Measurements from ENCODE around the gene VSTM2L.

VSTM2L gene

DNA sequence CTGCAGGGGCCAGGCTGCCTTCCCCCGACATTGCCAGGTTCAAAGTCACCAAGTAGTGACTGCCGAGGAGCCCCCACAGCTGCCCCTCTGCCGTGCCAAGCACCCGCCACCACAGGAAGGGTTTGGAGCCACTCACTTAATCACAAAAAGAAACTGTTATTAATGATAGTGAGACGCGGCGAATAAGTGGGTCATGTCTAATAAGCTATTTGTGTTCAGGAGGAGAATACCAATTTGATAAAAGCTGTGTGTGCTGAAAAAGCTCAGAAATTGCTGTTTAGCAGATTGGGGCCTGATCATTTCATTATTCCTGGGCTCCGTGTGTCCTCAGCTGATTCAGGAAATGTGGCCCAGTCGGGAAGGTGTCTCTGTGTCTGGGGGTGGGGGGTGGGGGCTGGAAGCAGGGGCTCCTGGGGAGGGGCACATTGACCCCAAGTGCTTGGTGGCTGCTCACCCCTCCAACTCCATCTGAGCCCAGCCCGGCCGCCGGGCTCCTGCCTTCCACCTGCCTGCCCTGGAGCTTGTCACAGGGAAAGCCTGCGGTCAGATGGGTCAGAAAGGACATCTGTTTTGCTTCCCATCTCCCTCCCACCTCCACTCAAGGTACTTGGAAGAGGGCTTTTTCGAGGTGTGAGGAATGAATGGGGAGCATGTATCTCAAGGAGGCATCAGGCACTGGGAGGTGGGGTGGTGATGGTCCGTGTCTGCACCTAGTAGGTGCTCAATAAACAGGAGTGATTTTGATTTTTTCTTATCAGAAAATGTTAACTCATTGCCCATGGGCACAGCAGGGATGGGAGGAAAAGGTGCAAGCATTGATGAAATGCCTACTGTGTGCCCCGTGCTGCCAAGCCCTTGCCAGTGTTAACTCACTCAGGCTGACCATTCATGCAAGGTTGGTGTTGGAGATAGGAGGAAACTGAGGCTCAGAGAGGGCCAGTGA is 3.0 kb downstream of the VSTM2L start:
- in situ Hi-C loops (cut with HindIII; ENCODE audit: low pct_ligation_motif_present, low sequenced_read_pairs), result no loop called here
- TF ChIP-seq, protein P1, sequence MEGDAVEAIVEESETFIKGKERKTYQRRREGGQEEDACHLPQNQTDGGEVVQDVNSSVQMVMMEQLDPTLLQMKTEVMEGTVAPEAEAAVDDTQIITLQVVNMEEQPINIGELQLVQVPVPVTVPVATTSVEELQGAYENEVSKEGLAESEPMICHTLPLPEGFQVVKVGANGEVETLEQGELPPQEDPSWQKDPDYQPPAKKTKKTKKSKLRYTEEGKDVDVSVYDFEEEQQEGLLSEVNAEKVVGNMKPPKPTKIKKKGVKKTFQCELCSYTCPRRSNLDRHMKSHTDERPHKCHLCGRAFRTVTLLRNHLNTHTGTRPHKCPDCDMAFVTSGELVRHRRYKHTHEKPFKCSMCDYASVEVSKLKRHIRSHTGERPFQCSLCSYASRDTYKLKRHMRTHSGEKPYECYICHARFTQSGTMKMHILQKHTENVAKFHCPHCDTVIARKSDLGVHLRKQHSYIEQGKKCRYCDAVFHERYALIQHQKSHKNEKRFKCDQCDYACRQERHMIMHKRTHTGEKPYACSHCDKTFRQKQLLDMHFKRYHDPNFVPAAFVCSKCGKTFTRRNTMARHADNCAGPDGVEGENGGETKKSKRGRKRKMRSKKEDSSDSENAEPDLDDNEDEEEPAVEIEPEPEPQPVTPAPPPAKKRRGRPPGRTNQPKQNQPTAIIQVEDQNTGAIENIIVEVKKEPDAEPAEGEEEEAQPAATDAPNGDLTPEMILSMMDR (IDR thresholded peaks at IDR 0.05; ENCODE audit: low read depth, low read length, missing control alignments), result no peak
- Histone ChIP-seq H3K27ac (no peak overlapping the region), H3K27me3 (replicated peaks) (peaks cover 10% of the 10 kb centered on the region), H3K4me3 (ENCODE audit: low read depth, low read length) (no peak overlapping the region), H3K36me3 (replicated peaks) (no peaks in the 10 kb centered on the region)
- no peak for DNase-seq

DNA sequence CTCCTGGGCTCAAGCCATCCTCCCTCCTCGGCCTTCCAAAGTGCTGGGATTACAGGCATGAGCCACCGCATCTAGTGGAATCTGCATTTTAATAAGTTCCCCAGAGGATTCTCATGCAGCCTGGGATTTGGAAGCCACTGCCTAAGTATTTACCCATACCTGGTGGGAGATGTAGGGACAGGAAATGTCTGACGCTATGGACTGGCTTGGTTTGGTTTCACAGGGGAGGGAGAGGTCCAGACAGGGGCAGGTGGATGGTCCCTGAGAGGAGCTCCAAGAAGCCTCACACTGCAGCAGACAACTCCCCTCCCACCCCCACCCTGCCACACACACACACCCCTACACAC is 4.4 kb downstream of the VSTM2L start:
- Histone ChIP-seq H3K27ac (no peak overlapping the region), H3K27me3 (replicated peaks) (peaks cover 14% of the 10 kb centered on the region)

DNA sequence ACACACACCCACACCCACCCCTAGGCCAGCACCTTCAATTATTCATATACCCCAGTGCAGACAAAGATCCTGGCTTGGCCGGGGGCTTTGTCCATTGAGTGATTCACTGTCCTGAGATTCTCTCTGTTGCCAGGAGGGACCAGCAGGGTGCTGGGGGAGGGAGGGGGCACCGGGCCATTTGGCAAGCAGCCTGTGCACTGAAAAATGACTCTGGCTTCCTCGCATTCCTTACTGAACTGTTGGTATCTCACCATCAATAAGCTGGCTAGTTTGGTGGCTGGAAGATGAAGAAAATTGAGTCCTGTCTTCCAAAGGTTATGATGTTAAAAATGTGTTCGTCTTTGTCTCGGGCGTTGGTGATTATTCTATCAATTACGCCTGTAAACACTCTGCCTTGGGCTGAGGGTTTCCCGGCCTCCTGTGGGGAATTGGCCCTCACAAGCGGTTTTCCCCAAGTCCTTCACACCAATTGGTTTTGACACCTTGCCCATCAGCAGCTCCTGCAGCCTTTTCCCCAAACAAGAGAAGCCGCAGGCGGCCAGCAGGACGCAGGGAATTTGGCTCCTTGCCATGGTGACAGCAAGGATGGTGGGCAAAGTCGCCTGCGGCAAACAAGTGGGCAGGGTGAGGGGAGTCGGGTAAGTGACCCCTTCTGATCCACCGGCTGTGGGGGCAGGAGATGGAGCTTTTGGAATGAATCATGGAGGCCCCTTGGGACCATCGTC is 4.9 kb downstream of the VSTM2L start:
- H3K36me3 ChIP-seq (replicated peaks), result no peaks in the 10 kb centered on the region
- no peak overlapping the region for H3K27ac ChIP-seq
- no peak overlapping the region for H3K4me3 ChIP-seq (ENCODE audit: low read depth, low read length)
- in situ Hi-C loops (cut with HindIII; ENCODE audit: low pct_ligation_motif_present, low sequenced_read_pairs), result no loop called here
- peak; percentile 83 for DNase-seq
- H3K27me3 ChIP-seq (replicated peaks), result peaks cover 20% of the 10 kb centered on the region
- TF ChIP-seq, protein P1 (IDR thresholded peaks at IDR 0.05; ENCODE audit: low read depth, low read length, missing control alignments), result peak; percentile 5

More for the DNA sequence above, 4.4 kb downstream of the VSTM2L start:
- Histone ChIP-seq H3K36me3 (replicated peaks) (no peaks in the 10 kb centered on the region), H3K4me3 (ENCODE audit: low read depth, low read length) (no peak overlapping the region)
- TF ChIP-seq, protein P1 (IDR thresholded peaks at IDR 0.05; ENCODE audit: low read depth, low read length, missing control alignments), result no peak
- in situ Hi-C loops (cut with HindIII; ENCODE audit: low pct_ligation_motif_present, low sequenced_read_pairs), result no loop called here
- DNase-seq, result no peak

DNA sequence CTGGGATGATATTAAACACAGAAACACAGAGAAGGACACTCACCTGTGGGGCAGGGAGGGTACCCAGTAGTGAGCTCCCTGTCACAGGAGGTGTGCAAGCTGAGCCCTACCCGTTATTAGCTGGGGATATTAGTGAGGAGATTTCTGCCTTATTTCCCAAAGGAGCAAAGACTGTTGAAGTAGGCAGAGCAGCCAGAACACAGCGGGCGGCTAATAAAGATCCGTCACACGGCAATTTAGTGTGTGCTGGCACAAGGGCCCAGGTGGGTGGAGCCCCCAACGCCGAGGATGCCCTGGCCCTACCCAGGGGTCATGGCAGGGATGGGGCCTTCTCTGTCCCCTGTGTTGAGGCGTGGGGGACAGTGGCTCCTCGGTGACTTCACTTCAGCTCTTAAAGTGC is 8.3 kb downstream of the VSTM2L start:
- DNase-seq, result no peak
- Histone ChIP-seq H3K4me3 (ENCODE audit: low read depth, low read length) (no peak overlapping the region), H3K36me3 (replicated peaks) (no peaks in the 10 kb centered on the region), H3K27ac (no peak overlapping the region), H3K27me3 (replicated peaks) (peaks cover 24% of the 10 kb centered on the region)
- in situ Hi-C loops (cut with HindIII; ENCODE audit: low pct_ligation_motif_present, low sequenced_read_pairs), result loop anchor here (10.0 kb wide), 1 partner anchor 84 kb away; no protein-coding TSS in a partner anchor
- TF ChIP-seq, protein P1 (IDR thresholded peaks at IDR 0.05; ENCODE audit: low read depth, low read length, missing control alignments), result no peak

DNA sequence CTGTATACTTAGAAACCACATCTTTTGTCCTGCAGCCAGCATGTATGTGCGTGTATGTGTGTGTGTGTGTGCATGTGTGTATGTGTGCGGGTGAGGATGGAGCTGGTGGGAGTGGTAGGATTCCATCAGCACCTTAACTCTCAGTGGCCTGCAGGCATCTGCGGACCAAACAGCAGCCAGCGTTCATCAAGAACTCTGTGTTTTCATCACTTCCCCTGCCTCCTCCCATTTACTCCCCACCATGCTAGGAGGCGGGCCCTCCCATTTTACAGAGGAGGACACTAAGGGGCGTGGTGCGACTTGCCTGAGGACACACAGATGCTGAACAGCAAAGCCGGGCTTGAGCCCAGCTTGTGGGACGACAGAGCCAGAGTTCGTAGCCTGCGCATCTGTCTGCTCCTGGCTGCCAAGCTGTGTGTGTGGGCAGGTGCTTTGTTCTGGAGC is 8.9 kb downstream of the VSTM2L start:
- in situ Hi-C loops (cut with HindIII; ENCODE audit: low pct_ligation_motif_present, low sequenced_read_pairs), result loop anchor here (10.0 kb wide), 1 partner anchor 83 kb away; no protein-coding TSS in a partner anchor
- TF ChIP-seq, protein P1 (IDR thresholded peaks at IDR 0.05; ENCODE audit: low read depth, low read length, missing control alignments), result no peak
- no peak for DNase-seq
- H3K4me3 ChIP-seq (ENCODE audit: low read depth, low read length), result no peak overlapping the region
- H3K27ac ChIP-seq, result no peak overlapping the region
- H3K36me3 ChIP-seq (replicated peaks), result no peaks in the 10 kb centered on the region
- H3K27me3 ChIP-seq (replicated peaks), result peaks cover 28% of the 10 kb centered on the region
